HG02610 (cell line): Measurements from ENCODE around the gene NPFF.

Experiments used
- ATAC-seq: cut with Tn5 transposase; IDR thresholded peaks from one replicate; pipeline ENCODE4 v1.9.1; 2021; ENCODE audit warnings: mild to moderate bottlenecking, moderate library complexity; ENCODE audit not compliant: unreplicated experiment

NPFF gene

GRCh38 chr12:53514628-53515290 is 7.5 kb upstream of the NPFF start:
- ATAC-seq = no peak

DNA sequence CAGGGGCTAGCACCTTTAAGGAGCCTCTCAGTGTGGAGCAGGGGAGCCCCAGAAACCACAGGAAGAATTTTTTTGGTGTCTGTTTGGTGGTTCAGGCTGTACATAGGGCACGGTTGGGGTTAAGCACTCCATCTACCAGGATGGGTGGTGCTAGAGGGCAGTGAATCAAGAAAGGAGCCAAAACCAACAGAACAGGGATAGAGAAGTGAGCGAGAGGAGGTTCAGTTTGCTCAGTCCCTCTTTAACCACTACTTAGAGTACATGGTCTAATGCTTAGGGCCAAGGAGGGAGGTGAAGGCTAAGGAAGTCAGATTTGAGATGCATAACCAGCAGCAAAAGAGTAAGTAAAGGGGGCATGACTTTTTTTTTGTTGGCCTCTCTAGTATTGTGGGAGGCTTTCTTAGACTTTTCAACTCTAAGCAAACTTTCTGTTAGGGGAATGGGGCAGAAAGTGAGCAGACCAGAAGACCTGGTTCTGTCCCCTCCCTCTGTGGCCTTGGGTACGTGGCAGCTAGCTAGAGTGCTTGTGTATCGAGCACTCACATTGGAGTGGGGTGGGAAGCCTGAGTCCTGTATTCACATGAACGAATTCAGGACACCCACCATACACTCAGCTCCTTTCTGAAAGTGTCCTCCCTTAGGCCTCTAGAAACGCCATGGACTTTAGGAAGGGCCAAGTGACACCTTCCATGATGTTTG is 6.6 kb upstream of the NPFF start:
- no peak for ATAC-seq

DNA sequence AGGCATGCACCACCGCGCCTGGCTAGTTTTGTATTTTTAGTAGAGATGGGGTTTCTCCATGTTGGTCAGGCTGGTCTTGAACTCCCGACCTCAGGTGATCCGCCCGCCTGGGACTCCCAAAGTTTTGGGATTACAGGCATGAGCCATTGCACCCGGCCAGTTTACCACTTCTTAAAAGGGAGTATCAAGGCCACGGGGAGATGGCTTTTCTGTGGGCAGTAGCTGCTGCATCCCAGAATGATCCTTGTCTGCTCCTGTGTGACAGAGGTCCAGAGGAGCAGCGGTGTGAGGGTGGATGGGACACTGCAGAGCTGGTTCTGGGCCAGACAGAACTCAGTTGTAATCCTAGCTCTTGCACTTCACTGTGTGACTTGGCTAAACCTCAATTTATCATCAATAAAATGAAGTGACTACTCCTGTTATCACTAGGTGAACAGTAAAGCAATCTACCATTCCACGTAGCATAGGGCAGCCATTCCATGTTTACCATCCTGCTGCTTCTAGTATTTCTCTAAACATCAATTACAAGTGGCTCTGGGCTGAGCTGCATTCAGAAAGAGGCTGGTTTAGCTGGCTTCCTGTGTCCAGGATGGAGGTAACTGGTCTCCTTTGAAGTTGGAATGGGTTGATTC is 3.0 kb upstream of the NPFF start:
- no peak for ATAC-seq

DNA sequence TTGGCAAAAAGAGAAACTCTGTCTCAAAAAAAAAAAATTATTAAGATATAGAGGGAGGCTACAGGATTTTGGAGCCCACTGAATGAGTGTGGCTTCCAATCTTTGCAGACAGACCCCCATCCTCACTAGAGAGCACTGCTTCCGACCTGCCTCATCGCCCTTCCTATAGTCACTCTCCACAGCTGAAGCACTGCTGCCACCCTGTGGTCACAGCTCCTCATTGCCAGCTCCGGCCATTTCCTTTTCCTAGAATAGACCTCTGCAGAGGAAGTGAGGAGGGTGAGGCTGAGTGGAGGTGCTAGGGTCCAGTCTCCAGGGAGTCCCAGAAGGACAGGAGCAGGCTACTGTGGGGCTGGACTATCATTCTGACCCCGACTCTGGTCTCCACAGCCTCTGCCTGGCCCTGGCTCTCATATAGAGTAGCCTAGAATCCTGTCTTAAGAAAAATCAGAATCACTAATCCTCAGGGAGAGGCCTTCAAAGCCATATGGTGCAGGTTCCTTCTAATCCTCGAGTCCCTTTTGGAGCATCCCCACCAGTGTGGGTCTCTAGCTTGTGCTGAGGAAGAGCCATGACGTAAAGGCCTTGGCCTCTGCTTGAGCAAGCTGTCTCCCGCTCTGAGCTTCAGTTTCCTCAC is 1.4 kb upstream of the NPFF start:
- ATAC-seq = peak; percentile 80

DNA sequence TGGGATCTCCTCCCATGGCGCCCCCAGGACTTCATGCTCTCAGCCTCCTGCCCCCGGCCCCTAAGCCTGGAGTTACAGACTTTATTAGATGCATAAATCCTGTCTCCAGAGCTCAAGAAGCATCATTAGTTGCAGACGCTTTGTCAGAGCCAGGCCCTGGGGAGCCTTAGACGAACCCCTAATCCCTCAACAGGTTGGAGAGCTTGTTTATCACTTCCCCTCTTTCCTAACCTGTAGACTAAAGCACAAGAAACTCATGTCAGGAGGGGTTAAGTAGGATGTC is 260 bp upstream of the NPFF start:
- no peak for ATAC-seq

DNA sequence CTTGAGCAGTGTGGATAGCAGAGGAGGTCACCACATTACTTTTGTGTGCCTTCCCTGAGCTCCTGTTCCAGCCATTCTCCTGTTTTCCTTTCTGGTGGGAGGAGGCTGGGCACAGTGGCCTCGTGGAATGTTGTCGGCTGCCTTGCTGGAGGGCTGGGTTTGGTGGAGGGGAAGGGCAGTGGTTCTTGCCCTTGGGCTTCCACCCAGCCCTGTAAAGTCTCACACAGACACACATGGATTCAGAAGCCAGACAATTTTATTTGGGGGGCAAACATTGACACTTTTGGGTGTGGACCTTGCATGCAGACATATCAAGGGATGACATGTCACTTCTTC is 866 bp downstream of the NPFF start:
- ATAC-seq = no peak

DNA sequence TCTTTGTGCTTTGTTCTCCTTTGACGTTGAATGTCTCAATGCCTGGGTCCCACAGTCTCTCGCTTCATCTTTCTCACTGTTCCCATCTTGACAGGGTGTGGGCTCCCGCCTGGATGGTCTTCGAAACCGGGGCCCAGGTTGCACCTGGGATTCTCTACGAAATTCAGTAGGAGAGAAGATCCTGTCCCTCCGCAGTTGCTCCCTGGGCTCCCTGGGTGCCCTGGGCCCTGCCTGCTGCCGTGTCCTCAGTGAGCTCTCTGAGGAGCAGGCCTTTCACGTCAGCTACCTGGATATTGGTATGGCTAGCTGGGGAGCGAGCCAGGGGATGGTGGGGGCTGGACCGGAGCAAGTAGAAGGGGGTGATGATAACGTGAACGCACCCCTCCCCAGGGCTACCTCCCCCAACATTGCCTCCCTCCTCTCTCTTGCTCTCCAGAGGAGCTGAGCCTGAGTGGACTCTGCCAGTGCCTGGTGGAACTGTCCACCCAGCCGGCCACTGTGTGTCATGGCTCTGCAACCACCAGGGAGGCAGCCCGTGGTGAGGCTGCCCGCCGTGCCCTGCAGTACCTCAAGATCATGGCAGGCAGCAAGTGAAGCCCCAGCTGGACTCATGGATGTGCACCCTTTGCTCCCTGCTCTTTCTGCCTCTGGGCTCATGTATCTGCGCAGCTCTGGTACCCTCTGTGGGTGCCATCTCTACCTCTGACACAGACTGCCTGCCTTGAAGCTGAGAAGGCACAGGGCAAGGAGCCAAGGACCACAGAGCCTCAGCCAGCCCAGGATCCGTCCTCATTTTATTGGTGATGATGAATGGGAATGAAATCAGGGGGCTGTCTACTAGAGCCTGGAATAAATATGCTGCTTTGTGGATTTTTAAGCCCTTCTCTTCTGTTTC is 1.5 kb downstream of the NPFF start:
- no peak for ATAC-seq

DNA sequence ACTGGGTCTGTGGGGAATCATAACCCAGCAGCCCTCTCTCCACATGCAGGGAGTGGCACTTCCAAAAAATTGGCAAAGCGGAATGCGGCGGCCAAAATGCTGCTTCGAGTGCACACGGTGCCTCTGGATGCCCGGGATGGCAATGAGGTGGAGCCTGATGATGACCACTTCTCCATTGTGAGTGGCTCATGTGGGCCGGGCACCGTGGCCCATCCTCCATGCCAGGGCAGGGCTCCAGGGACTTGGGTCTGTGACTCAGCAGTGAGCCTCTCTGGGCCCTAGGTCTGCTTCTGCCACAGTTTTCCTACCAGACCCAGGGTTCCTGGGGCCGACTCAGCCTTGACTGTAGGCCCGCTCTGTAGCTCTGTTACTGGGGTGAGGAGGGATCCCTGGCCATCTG is 2.2 kb downstream of the NPFF start:
- ATAC-seq = no peak

- ATAC-seq = no peak
Measured at GRCh38 chr12:53504004-53504920, 3.0 kb downstream of the NPFF start.

DNA sequence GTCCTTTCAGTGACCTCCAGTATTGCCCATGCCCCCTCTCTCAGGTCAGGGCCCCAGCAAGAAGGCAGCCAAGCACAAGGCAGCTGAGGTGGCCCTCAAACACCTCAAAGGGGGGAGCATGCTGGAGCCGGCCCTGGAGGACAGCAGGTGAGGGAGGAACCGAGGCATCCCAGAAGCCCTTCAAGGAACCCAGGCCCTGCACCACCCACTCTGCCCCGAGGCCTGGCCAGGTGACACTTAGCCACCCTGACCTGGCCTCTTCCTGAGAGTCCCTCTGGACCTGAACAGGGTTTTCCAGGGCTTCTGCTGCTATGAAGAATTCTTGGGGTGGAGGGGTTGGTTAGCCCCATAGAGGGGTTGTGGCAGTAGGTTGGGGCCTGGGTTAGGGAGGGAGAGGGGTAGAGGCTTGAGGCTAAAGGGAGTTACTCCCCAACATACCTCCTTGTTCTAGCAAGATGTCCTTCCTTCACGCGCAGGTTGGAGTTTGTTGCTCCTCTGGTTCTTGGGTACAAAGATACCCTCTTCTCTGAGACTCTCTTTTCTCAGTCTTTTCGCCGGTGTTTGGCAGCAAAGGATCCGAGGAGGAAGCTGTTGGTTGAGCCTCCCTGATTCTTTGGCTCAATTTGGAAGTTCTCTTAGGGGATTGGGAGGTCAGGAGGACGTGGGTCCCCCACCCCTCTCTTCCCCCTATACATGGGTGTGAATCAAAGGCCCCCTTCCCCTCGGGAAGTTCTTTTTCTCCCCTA is 4.1 kb downstream of the NPFF start:
- no peak for ATAC-seq

- ATAC-seq = no peak
Measured at GRCh38 chr12:53502331-53502730, 5.0 kb downstream of the NPFF start.

- ATAC-seq = no peak
Measured at GRCh38 chr12:53501615-53502181, 5.6 kb downstream of the NPFF start.

DNA sequence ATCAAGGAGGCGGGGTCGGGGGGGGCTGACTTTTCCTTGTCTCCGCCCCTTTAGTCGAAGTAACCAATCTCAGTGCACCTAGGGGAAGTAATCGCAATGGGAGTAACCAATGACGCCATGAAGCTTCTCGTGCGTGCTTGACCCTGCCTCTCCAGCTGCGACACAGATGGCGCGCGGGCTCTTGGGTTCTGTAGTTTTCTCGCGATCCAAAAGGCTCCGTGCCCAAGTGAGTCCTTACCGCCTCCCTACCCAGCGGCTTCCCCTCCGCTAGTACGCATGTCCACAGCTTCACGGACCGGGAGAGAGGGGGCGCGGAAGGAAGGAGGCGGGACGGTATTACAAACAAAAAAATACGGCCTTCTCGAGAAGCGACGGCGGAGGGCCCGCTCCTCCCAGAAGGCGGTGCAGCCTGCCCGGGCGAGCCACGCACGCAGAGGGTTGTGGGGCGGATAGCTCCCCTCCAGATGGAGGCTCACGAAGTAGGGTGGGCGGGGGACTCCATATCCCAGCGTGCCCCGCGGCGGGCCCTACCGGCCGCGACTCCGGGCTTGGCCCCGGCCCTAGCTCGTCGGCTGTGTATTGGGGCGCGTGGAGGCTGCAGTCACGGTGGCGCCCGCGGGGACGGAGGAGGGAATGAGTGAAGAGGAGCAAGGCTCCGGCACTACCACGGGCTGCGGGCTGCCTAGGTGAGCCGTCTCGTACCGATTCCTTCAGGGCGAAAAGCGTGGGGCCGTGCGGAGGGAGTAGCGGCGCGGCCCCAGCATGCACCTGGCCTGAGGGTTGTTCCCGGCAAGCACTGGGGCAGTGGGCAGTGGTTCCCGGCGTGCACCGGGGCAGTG is 6.3 kb downstream of the NPFF start, which contains the start of gene TARBP2:
Gene TARBP2 (plus strand): TSS at position 508 of the 839 bp plus-strand sequence. CDS start 126 bp downstream, at position 634.
- ATAC-seq = peak; percentile 77

DNA sequence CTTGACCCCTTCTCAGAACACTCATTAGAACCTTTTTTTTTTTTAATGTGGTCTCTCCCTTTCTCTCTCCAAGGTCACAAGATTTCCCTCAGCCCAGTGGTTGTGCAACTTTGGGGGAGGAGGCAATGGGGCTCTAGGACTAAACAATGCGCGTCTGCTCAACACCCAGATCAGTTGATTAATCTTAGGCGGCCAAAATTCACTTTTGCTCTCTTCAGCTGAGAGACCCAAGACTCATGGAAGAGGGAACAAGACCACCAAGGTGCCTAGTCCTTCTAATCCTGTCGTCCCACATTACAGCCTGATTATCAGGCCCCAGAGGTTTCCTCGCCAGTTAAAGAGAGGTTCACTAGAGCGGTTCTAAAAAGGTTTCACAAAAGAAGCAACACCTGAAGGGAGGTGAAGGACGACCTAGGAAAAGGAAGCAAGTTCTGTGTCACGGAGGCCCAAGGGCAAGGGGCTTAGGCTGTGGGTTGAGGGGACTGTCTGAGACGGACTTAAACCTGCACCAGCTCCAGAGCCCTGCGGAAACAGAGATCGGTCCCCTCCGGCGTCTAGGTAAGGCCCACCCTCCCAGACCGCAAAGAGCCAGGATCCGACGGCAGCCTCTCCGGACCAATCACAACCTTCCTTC is 7.0 kb downstream of the NPFF start:
- ATAC-seq = no peak

DNA sequence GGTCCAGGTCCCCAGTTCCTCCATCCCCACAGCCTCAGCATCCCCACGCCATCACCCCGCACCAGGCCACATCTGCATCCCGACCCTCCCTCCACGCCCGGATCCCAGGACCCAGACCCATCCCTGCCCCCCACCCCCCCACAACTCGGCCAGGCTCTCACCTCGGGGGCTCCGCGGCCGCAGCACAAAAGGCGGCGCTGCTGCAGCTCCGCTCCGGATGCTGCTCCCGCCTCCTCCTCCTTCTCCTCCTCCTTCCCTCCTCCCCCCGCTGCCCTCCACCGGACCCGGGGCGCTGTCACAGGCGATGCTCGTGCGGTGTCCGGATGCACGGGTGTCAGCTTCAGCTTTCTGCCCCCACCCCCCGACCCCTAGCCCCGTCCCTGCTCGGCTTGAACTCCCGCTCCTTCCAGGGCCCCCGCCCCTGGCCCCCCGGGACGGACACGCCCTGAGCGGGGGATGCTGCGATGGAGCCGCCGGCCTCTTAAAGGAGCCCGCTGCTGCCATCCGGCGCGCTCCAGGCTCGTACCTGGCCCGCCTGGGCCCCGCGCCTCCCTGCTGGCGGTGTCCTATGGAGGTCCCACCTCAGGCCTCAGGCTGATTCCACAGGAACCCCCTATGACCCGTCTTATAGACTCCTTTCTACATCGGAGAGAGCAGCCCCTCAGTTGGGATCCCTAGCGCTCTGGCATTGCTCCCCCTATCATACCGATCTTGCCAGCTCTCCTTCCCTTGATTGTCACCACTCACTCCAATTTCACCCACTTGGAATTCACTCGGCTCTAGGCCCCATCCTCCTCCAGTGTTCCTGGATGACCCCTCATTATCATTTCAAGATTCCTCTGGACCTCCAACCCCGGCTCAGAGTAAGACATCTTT is 7.8 kb downstream of the NPFF start, which contains the start of gene MAP3K12:
Gene MAP3K12 (minus strand): TSS at position 193 of the 876 bp plus-strand sequence. CDS start 12,067 bp downstream, outside the sequence.
- no peak for ATAC-seq

GRCh38 chr12:53498235-53498630 is 9.1 kb downstream of the NPFF start:
- ATAC-seq = no peak
